Spleen (tissue), 7 donors: ENCODE measurements around the gene ADORA2B.

ENCODE experiments used
- POLR2A ChIP-seq, 3 donors: fragments of 450-650 bp; IDR thresholded peaks; one replicate each; pipeline ENCODE4 v1.5.1; 2017; ENCODE audit warnings: antibody characterized with exemption in 3 of 3, mild to moderate bottlenecking in 1 of 3
- POLR2AphosphoS5 ChIP-seq, 3 donors: sonication (generic); formaldehyde crosslinking; IDR thresholded peaks; one replicate each; pipeline ENCODE4 v1.5.1; 2017; ENCODE audit warnings: antibody characterized with exemption in 3 of 3
- TF ChIP-seq, protein P1 (sequence below), 11 experiments: fragments of 200-600 bp in 7 of 11; fragments of 450-650 bp in 4 of 11; sonication (generic) in 4 of 11; IDR thresholded peaks in 8 of 11; conservative IDR thresholded peaks in 3 of 11; 1 replicate in 7 of 11; 2 replicates in 4 of 11; pipeline versions ENCODE4 v1.4.0 to v1.8.0; 2016 to 2021; ENCODE audit warnings: antibody characterized with exemption in 11 of 11, inconsistent platforms in 4 of 11, mild to moderate bottlenecking in 1 of 11
- donor health status: DM: no; HTN: no; CAD: no; lungs with moderate emphysema.
- donor health status: DM: no; HTN: no; CAD: no.
- donor health status: DM: no; HTN: no; CAD: no.

- TF ChIP-seq POLR2A (IDR thresholded peaks at IDR 0.05) (no peak), POLR2AphosphoS5 (IDR thresholded peaks at IDR 0.05) (no peak)
- TF ChIP-seq, protein P1, sequence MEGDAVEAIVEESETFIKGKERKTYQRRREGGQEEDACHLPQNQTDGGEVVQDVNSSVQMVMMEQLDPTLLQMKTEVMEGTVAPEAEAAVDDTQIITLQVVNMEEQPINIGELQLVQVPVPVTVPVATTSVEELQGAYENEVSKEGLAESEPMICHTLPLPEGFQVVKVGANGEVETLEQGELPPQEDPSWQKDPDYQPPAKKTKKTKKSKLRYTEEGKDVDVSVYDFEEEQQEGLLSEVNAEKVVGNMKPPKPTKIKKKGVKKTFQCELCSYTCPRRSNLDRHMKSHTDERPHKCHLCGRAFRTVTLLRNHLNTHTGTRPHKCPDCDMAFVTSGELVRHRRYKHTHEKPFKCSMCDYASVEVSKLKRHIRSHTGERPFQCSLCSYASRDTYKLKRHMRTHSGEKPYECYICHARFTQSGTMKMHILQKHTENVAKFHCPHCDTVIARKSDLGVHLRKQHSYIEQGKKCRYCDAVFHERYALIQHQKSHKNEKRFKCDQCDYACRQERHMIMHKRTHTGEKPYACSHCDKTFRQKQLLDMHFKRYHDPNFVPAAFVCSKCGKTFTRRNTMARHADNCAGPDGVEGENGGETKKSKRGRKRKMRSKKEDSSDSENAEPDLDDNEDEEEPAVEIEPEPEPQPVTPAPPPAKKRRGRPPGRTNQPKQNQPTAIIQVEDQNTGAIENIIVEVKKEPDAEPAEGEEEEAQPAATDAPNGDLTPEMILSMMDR (IDR thresholded peaks at IDR 0.05 in 8 of 11, conservative IDR thresholded peaks at IDR 0.05 in 3 of 11): no peak
Measured at GRCh38 chr17:15910791-15911190, 34.1 kb upstream of the ADORA2B start.
